NCI-H146 treated with DMSO at 0.1 percent for 48 hours (cell line): ENCODE measurements around the gene SLC20A1.
"Not testable (repeated sequence)": the region's sequence is repeated elsewhere in the genome, so short reads cannot be mapped to it uniquely, and the experiment has no call there.

Experiments used
- DNase-seq: peaks from one replicate; lab custom pipeline; 2025; ENCODE audit not compliant: unreplicated experiment; lab: John Stamatoyannopoulos, UW

SLC20A1 gene

GRCh38 chr2:112646102-112646719, 472 bp downstream of the SLC20A1 start:
- DNase-seq: peak; percentile 63

- DNase-seq: peak; percentile 63
These were observed 1.3 kb downstream of the SLC20A1 start for GRCh38 chr2:112646791-112647689.

- no peak for DNase-seq
These were observed 2.3 kb downstream of the SLC20A1 start for GRCh38 chr2:112648081-112648480.

GRCh38 chr2:112656679-112657078, 10.9 kb downstream of the SLC20A1 start:
- no peak for DNase-seq

GRCh38 chr2:112658301-112658700, 12.6 kb downstream of the SLC20A1 start:
- no peak for DNase-seq

- DNase-seq: no peak
These were observed 13.3 kb downstream of the SLC20A1 start for GRCh38 chr2:112658839-112659667.

- DNase-seq: no peak
These were observed 14.4 kb downstream of the SLC20A1 start for GRCh38 chr2:112660138-112660537.

GRCh38 chr2:112661656-112662305, 16.0 kb downstream of the SLC20A1 start:
- peak; percentile 19 for DNase-seq

- DNase-seq: no peak
These were observed 17.0 kb downstream of the SLC20A1 start for GRCh38 chr2:112662704-112663103.

- no peak for DNase-seq
These were observed 18.9 kb downstream of the SLC20A1 start for GRCh38 chr2:112664689-112665088.

- no peak for DNase-seq
These were observed 19.5 kb downstream of the SLC20A1 start for GRCh38 chr2:112665113-112665780.

GRCh38 chr2:112666761-112667122, 21.0 kb downstream of the SLC20A1 start:
- no peak for DNase-seq

GRCh38 chr2:112667540-112667939, 21.8 kb downstream of the SLC20A1 start:
- DNase-seq: not testable (repeated sequence)

GRCh38 chr2:112669667-112670066, 23.9 kb downstream of the SLC20A1 start:
- no peak for DNase-seq

GRCh38 chr2:112670252-112671022, 24.7 kb downstream of the SLC20A1 start:
- no peak for DNase-seq

GRCh38 chr2:112671801-112672200, 26.1 kb downstream of the SLC20A1 start:
- peak; percentile 91 for DNase-seq

GRCh38 chr2:112673008-112673407, 27.3 kb downstream of the SLC20A1 start:
- DNase-seq: no peak

- no peak for DNase-seq
These were observed 28.5 kb downstream of the SLC20A1 start for GRCh38 chr2:112674229-112674628.

- DNase-seq: no peak
These were observed 33.7 kb downstream of the SLC20A1 start for GRCh38 chr2:112679484-112679883.

- DNase-seq: no peak
These were observed 34.9 kb downstream of the SLC20A1 start for GRCh38 chr2:112680666-112681101.
